ENCODE measurements around the gene ITGB3. TPM values are rescaled to one million over a fixed set of nuclear protein-coding genes. Genes with fewer than 3 reads are reported as not detected.

Gene ITGB3
- total and polyA plus RNA-seq, 8 donors = 0.09 to 2.3 (median 0.71) TPM

DNA sequence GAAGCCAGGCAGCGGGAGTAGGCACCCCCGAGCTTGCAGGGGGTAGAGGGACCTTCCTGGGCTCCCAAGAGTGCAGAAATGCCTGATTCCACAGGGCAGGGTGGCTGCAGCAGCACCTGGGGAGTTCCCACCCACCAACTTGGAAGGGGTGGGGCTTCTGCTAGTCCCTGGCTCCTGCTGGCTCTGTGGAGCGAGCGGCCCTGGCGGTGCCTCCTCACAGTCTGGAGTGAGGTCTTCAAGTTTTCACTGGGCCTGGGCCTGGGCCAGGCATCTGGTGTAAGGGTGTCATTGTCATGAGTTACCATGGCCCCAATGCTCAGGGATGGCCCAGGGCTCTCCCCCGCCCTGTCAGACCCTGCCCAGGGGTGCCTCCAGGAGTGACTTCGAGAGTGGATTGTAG is 15.8 kb upstream of the ITGB3 start:
- Histone ChIP-seq H3K4me3 (no peak overlapping the region), H3K4me1 (peaks cover 0 to 3% (median 0%) of the 10 kb centered on the region in 3 donors), H3K36me3 (no peaks in the 10 kb centered on the region), H3K27ac (no peak overlapping the region), H3K27me3 (no peaks in the 10 kb centered on the region), H3K9me3 (no peaks in the 10 kb centered on the region)
- DNase-seq (no peak), FAIRE-seq (no peak), ATAC-seq (no peak)
- TF ChIP-seq, protein P1, sequence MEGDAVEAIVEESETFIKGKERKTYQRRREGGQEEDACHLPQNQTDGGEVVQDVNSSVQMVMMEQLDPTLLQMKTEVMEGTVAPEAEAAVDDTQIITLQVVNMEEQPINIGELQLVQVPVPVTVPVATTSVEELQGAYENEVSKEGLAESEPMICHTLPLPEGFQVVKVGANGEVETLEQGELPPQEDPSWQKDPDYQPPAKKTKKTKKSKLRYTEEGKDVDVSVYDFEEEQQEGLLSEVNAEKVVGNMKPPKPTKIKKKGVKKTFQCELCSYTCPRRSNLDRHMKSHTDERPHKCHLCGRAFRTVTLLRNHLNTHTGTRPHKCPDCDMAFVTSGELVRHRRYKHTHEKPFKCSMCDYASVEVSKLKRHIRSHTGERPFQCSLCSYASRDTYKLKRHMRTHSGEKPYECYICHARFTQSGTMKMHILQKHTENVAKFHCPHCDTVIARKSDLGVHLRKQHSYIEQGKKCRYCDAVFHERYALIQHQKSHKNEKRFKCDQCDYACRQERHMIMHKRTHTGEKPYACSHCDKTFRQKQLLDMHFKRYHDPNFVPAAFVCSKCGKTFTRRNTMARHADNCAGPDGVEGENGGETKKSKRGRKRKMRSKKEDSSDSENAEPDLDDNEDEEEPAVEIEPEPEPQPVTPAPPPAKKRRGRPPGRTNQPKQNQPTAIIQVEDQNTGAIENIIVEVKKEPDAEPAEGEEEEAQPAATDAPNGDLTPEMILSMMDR (IDR thresholded peaks at IDR 0.05) = no peak
- 84 to 89% methylated on average over 7 of the region's 7 CpGs for WGBS, 2 donors
- intact Hi-C loops (cut with DNase I) = loop anchor here in 1 of 3 donors (10.0 kb wide), 1 partner anchor 57 kb away; no protein-coding TSS in a partner anchor

DNA sequence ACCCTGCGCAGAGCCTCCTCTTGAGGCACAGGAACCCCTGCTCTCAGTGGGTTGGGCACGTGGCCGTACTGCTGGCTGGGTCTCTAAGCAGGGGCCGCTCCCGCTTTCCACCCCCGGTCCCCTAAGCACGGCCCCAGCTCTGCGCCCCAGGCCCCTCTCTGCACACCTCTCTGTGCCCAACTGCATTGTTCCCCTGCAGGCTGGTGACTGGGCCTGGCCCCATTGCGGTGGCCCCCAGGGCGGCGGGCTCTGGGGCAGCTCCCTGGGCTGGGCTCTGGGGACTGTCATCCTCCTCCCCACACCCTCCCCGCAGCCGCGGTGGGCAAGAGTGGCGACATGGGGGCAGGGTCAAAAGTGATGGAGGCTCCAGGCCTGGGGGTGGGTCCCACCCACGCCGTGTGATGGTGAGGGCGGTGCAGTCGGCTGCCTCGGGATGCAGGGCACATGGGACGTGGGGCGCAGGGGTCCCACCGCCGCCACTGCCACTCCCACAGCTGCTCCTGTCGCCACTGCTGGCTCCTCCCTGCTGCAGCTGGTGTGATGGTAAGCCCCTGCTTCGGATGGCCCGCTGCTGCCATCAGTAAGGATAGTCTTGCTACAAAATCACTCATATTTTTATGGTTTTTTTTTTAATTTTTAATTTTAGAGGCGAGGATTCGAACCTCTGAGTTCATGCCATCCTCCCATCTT is 15.2 kb upstream of the ITGB3 start:
- DNase-seq = no peak
- no peak overlapping the region for H3K4me3 ChIP-seq
- TF ChIP-seq, protein P1 (IDR thresholded peaks at IDR 0.05) = no peak
- ATAC-seq = no peak
- intact Hi-C loops (cut with DNase I) = loop anchor here in 1 of 3 donors (10.0 kb wide), 1 partner anchor 56 kb away; no protein-coding TSS in a partner anchor
- 81 to 86% methylated on average over 28 to 29 of the region's 29 CpGs for WGBS, 2 donors
- FAIRE-seq = no peak
- no peaks in the 10 kb centered on the region for H3K36me3 ChIP-seq
- H3K27me3 ChIP-seq = no peaks in the 10 kb centered on the region
- peaks cover 0 to 3% (median 0%) of the 10 kb centered on the region in 3 donors for H3K4me1 ChIP-seq
- no peaks in the 10 kb centered on the region for H3K9me3 ChIP-seq
- no peak overlapping the region for H3K27ac ChIP-seq

GRCh38 chr17:47239619-47239966 is 14.0 kb upstream of the ITGB3 start:
- no peak for FAIRE-seq
- DNase-seq = no peak
- no peak for ATAC-seq
- intact Hi-C loops (cut with DNase I) = loop anchor here in 1 of 3 donors (10.0 kb wide), 1 partner anchor 55 kb away; no protein-coding TSS in a partner anchor
- Histone ChIP-seq H3K27ac (peak overlapping the region in 2 of 4 donors; percentile 45 to 51), H3K27me3 (no peaks in the 10 kb centered on the region), H3K9me3 (no peaks in the 10 kb centered on the region), H3K4me3 (no peak overlapping the region), H3K36me3 (no peaks in the 10 kb centered on the region), H3K4me1 (peaks cover 0 to 3% (median 0%) of the 10 kb centered on the region in 3 donors)
- WGBS, 2 donors = 76 to 78% methylated on average over 6 to 7 of the region's 7 CpGs
- TF ChIP-seq, protein P1 (IDR thresholded peaks at IDR 0.05) = no peak

DNA sequence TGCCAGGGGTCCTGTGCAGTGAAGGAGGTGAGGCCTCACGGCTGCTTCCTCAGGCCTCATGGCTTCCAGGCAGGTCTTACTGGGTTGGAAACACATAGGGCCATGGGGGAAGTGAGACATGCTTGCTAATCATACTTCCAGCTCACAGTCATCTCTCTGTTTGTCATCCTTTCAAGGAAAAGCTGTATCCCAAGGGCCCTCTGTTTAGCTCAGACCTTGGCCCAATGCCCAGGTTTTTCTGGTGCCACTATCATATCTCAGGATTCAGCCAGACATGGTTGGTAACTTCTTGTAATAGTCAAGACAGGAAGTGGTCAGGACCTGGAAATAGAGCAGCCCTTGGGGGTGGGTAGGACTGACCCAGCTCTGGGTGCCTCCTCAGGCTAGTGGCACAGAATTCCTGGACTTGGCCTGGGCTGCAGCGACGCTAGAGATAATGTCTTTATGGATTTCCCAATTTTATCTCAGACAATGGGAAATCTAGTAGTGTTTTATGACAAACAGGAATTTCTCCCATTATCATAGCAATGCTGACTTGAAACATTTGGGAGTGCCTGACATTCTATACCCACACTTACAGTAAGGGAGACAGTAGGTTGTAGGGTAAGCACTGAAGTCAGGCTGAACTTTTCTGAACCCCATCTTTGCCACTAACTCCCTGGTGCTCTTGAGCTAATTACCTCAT is 13.5 kb upstream of the ITGB3 start:
- Histone ChIP-seq H3K27me3 (no peaks in the 10 kb centered on the region), H3K9me3 (no peaks in the 10 kb centered on the region), H3K4me1 (peaks cover 0 to 3% (median 0%) of the 10 kb centered on the region in 3 donors), H3K27ac (peak overlapping the region in 2 of 4 donors; percentile 51 to 54), H3K4me3 (no peak overlapping the region), H3K36me3 (no peaks in the 10 kb centered on the region)
- FAIRE-seq = no peak
- intact Hi-C loops (cut with DNase I) = loop anchor here in 1 of 3 donors (10.0 kb wide), 1 partner anchor 55 kb away; no protein-coding TSS in a partner anchor
- peak in 3 of 4 donors; percentile 55 to 83 (median 82) for ATAC-seq
- TF ChIP-seq, protein P1 (IDR thresholded peaks at IDR 0.05) = no peak
- WGBS, 2 donors = 50 to 61% methylated on average over 3 of the region's 3 CpGs
- peak in 3 of 6 donors; percentile 15 to 50 (median 33) for DNase-seq
